ENCODE data around the gene ERAL1. TPM values are rescaled to one million over a fixed set of nuclear protein-coding genes. Genes with fewer than 3 reads are reported as not detected.
A peak's percentile ranks its signal among the peaks of the same experiment; 100 is the strongest.

Gene ERAL1
- total and polyA plus RNA-seq, 2 of the 13 experiments (the other 11 are each of a cell fraction or from before 2014, with no cell fraction given), result 46.9 to 72.2 TPM

DNA sequence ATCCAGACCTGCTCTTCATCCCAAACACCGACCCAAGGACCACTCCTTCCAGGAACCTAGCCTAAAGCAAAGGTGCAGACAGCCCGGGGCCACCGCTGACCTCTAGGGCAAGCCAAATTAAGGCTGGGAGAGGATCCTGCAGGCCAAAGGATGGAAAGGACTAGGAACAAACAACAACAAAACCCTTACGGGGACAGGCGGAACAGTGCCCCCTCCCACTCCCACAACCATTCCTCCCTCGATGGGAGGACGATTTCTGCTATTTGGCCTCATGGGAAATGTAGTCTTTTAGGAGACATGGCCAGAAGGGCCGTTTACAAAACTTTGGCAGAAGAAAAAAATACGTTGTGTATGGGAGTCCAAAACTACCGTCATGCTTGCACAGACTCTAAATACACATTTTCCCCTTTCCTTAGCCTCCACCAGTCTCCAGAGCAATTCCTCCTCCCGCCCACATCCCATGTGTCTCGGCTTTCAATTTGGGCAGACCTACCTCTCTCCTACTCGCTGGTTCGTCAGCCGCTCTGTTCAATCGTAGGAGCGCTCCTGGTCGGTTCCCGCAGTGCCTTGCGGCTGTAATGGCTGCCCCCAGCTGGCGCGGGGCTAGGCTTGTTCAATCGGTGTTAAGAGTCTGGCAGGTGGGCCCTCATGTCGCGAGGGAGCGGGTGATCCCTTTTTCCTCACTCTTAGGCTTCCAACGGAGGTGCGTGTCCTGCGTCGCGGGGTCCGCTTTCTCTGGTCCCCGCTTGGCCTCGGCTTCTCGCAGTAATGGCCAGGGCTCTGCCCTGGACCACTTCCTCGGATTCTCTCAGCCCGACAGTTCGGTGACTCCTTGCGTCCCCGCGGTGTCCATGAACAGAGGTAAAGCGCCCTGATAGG is at the start of gene ERAL1 (continued):
- TF ChIP-seq, protein P1, sequence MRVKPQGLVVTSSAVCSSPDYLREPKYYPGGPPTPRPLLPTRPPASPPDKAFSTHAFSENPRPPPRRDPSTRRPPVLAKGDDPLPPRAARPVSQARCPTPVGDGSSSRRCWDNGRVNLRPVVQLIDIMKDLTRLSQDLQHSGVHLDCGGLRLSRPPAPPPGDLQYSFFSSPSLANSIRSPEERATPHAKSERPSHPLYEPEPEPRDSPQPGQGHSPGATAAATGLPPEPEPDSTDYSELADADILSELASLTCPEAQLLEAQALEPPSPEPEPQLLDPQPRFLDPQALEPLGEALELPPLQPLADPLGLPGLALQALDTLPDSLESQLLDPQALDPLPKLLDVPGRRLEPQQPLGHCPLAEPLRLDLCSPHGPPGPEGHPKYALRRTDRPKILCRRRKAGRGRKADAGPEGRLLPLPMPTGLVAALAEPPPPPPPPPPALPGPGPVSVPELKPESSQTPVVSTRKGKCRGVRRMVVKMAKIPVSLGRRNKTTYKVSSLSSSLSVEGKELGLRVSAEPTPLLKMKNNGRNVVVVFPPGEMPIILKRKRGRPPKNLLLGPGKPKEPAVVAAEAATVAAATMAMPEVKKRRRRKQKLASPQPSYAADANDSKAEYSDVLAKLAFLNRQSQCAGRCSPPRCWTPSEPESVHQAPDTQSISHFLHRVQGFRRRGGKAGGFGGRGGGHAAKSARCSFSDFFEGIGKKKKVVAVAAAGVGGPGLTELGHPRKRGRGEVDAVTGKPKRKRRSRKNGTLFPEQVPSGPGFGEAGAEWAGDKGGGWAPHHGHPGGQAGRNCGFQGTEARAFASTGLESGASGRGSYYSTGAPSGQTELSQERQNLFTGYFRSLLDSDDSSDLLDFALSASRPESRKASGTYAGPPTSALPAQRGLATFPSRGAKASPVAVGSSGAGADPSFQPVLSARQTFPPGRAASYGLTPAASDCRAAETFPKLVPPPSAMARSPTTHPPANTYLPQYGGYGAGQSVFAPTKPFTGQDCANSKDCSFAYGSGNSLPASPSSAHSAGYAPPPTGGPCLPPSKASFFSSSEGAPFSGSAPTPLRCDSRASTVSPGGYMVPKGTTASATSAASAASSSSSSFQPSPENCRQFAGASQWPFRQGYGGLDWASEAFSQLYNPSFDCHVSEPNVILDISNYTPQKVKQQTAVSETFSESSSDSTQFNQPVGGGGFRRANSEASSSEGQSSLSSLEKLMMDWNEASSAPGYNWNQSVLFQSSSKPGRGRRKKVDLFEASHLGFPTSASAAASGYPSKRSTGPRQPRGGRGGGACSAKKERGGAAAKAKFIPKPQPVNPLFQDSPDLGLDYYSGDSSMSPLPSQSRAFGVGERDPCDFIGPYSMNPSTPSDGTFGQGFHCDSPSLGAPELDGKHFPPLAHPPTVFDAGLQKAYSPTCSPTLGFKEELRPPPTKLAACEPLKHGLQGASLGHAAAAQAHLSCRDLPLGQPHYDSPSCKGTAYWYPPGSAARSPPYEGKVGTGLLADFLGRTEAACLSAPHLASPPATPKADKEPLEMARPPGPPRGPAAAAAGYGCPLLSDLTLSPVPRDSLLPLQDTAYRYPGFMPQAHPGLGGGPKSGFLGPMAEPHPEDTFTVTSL (CRISPR knock-in tag; IDR thresholded peaks at IDR 0.05; ENCODE audit: borderline replicate concordance), result no peak
- no peak for TF ChIP-seq SALL2 (CRISPR knock-in tag; IDR thresholded peaks at IDR 0.05)
- TF ChIP-seq, protein P2, sequence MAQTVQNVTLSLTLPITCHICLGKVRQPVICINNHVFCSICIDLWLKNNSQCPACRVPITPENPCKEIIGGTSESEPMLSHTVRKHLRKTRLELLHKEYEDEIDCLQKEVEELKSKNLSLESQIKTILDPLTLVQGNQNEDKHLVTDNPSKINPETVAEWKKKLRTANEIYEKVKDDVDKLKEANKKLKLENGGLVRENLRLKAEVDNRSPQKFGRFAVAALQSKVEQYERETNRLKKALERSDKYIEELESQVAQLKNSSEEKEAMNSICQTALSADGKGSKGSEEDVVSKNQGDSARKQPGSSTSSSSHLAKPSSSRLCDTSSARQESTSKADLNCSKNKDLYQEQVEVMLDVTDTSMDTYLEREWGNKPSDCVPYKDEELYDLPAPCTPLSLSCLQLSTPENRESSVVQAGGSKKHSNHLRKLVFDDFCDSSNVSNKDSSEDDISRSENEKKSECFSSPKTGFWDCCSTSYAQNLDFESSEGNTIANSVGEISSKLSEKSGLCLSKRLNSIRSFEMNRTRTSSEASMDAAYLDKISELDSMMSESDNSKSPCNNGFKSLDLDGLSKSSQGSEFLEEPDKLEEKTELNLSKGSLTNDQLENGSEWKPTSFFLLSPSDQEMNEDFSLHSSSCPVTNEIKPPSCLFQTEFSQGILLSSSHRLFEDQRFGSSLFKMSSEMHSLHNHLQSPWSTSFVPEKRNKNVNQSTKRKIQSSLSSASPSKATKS (CRISPR knock-in tag; IDR thresholded peaks at IDR 0.05), result no peak
- TF ChIP-seq ZNF891 (CRISPR knock-in tag; IDR thresholded peaks at IDR 0.05), result no peak; the same call in 1 of the 2 replicates
- no peak for TF ChIP-seq NR2F6 (IDR thresholded peaks at IDR 0.05)
- TF ChIP-seq NR2F6 (CRISPR knock-in tag; IDR thresholded peaks at IDR 0.05), result peak; percentile 17; the same call in 1 of the 2 replicates
- TF ChIP-seq PITX1 (CRISPR knock-in tag; IDR thresholded peaks at IDR 0.05), result no peak
- TF ChIP-seq ZNF780A (CRISPR knock-in tag; IDR thresholded peaks at IDR 0.05), result no peak
- TF ChIP-seq ZSCAN21 (CRISPR knock-in tag; IDR thresholded peaks at IDR 0.05; ENCODE audit: borderline replicate concordance), result no peak
- TF ChIP-seq SATB2 (CRISPR knock-in tag; IDR thresholded peaks at IDR 0.05), result no peak
- no peak for TF ChIP-seq ZNF615 (CRISPR knock-in tag; IDR thresholded peaks at IDR 0.05; ENCODE audit: borderline replicate concordance)
- TF ChIP-seq RXRB (CRISPR knock-in tag; IDR thresholded peaks at IDR 0.05; ENCODE audit: borderline replicate concordance), result no peak
- TF ChIP-seq ZSCAN25 (CRISPR knock-in tag; IDR thresholded peaks at IDR 0.05), result no peak
- TF ChIP-seq ZNF577 (CRISPR knock-in tag; IDR thresholded peaks at IDR 0.05; ENCODE audit: borderline replicate concordance, low read depth), result no peak
- TF ChIP-seq, protein P3, sequence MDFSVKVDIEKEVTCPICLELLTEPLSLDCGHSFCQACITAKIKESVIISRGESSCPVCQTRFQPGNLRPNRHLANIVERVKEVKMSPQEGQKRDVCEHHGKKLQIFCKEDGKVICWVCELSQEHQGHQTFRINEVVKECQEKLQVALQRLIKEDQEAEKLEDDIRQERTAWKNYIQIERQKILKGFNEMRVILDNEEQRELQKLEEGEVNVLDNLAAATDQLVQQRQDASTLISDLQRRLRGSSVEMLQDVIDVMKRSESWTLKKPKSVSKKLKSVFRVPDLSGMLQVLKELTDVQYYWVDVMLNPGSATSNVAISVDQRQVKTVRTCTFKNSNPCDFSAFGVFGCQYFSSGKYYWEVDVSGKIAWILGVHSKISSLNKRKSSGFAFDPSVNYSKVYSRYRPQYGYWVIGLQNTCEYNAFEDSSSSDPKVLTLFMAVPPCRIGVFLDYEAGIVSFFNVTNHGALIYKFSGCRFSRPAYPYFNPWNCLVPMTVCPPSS (IDR thresholded peaks at IDR 0.05), result no peak
- TF ChIP-seq NR2F1 (CRISPR knock-in tag; IDR thresholded peaks at IDR 0.05), result no peak
- TF ChIP-seq, protein P4, sequence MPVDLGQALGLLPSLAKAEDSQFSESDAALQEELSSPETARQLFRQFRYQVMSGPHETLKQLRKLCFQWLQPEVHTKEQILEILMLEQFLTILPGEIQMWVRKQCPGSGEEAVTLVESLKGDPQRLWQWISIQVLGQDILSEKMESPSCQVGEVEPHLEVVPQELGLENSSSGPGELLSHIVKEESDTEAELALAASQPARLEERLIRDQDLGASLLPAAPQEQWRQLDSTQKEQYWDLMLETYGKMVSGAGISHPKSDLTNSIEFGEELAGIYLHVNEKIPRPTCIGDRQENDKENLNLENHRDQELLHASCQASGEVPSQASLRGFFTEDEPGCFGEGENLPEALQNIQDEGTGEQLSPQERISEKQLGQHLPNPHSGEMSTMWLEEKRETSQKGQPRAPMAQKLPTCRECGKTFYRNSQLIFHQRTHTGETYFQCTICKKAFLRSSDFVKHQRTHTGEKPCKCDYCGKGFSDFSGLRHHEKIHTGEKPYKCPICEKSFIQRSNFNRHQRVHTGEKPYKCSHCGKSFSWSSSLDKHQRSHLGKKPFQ (CRISPR knock-in tag; IDR thresholded peaks at IDR 0.05; ENCODE audit: insufficient replicate concordance), result no peak
- no peak for TF ChIP-seq ZNF12 (CRISPR knock-in tag; IDR thresholded peaks at IDR 0.05)
- no peak for TF ChIP-seq ZNF44 (CRISPR knock-in tag; IDR thresholded peaks at IDR 0.05)

Measured in HepG2 (cell line).